IPS DF 19.7 (cell line): ENCODE measurements around the gene CFAP20DC.
"Not testable (repeated sequence)": the region's sequence is repeated elsewhere in the genome, so short reads cannot be mapped to it uniquely, and the experiment has no call there.

ENCODE experiments used
- DNase-seq: peaks from one replicate; pipeline ENCODE4 v3.0.0-alpha.2; 2013; ENCODE audit warnings: low read depth, low spot score

The CFAP20DC gene

GRCh38 chr3:59023612-59024011, 26.2 kb downstream of the CFAP20DC start:
- no peak for DNase-seq

GRCh38 chr3:59017617-59017984, 32.2 kb downstream of the CFAP20DC start:
- DNase-seq = no peak

GRCh38 chr3:59016930-59017616, 32.8 kb downstream of the CFAP20DC start:
- DNase-seq = no peak

- DNase-seq = no peak
These were observed 36.2 kb downstream of the CFAP20DC start for GRCh38 chr3:59013611-59014010.

- DNase-seq = no peak
These were observed 42.9 kb downstream of the CFAP20DC start for GRCh38 chr3:59006634-59007517.

GRCh38 chr3:59001675-59002074, 48.1 kb downstream of the CFAP20DC start:
- DNase-seq = no peak

GRCh38 chr3:58999774-59000160, 50.1 kb downstream of the CFAP20DC start:
- DNase-seq = no peak

GRCh38 chr3:58999134-58999773, 50.6 kb downstream of the CFAP20DC start:
- no peak for DNase-seq

- DNase-seq = no peak
These were observed 51.2 kb downstream of the CFAP20DC start for GRCh38 chr3:58998476-58999117.

GRCh38 chr3:58996730-58997129, 53.1 kb downstream of the CFAP20DC start:
- no peak for DNase-seq

- DNase-seq = no peak
These were observed 55.0 kb downstream of the CFAP20DC start for GRCh38 chr3:58994746-58995330.

- no peak for DNase-seq
These were observed 56.3 kb downstream of the CFAP20DC start for GRCh38 chr3:58993547-58993946.

GRCh38 chr3:58991623-58992022, 58.2 kb downstream of the CFAP20DC start:
- no peak for DNase-seq

- DNase-seq = no peak
These were observed 58.8 kb downstream of the CFAP20DC start for GRCh38 chr3:58991026-58991425.

- DNase-seq = no peak
These were observed 59.9 kb downstream of the CFAP20DC start for GRCh38 chr3:58989955-58990354.

GRCh38 chr3:58989163-58989562, 60.7 kb downstream of the CFAP20DC start:
- no peak for DNase-seq

- no peak for DNase-seq
These were observed 61.8 kb downstream of the CFAP20DC start for GRCh38 chr3:58988041-58988440.

- no peak for DNase-seq
These were observed 63.2 kb downstream of the CFAP20DC start for GRCh38 chr3:58986654-58987053.

GRCh38 chr3:58979840-58980239, 70.0 kb downstream of the CFAP20DC start:
- no peak for DNase-seq

GRCh38 chr3:58973796-58974195, 76.0 kb downstream of the CFAP20DC start:
- no peak for DNase-seq

GRCh38 chr3:58967866-58968265, 82.0 kb downstream of the CFAP20DC start:
- not testable (repeated sequence) for DNase-seq

- DNase-seq = no peak
These were observed 84.0 kb downstream of the CFAP20DC start for GRCh38 chr3:58965865-58966264.
